GM12878 (cell line): Measurements from ENCODE around the gene CCDC83. TPM values are rescaled to one million over a fixed set of nuclear protein-coding genes. Genes with fewer than 3 reads are reported as not detected.

ENCODE experiments used
- ATAC-seq: fragments of 200-7000 bp; cut with Tn5 transposase; 3 replicates; pipeline ENCODE4 v1.9.1; 2020; ENCODE audit warnings: mild to moderate bottlenecking, moderate library complexity
- BruUV-seq: library from RNA; stranded (reverse); fragments of 400-500 nt; replicated peaks from 2 replicates; lab custom pipeline; 2021; lab: Mats Ljungman, UMichigan
- CTCF ChIA-PET: fragments of 300-600 bp; sonication (Branson Sonifier 250); formaldehyde crosslinking; extraction: SDS; loops from one replicate; lab custom pipeline; 2021; ENCODE audit warnings: inconsistent platforms; lab: Yijun Ruan, JAX
- POLR2A ChIA-PET: fragments of 350-600 bp; formaldehyde crosslinking; extraction: SDS; loops from one replicate; lab custom pipeline; 2021; ENCODE audit warnings: inconsistent platforms; lab: Charles Lee
- RAD21 ChIA-PET: fragments of 300-600 bp; sonication (Branson Sonifier 250); formaldehyde crosslinking; loops from one replicate; lab custom pipeline; 2023; ENCODE audit warnings: antibody characterized with exemption; ENCODE audit not compliant: unreplicated experiment; lab: Charles Lee
- SMC1A ChIA-PET: fragments of 300-600 bp; sonication (Branson Sonifier 250); formaldehyde crosslinking; loops from one replicate; lab custom pipeline; 2023; ENCODE audit not compliant: unreplicated experiment, uncharacterized antibody; lab: Charles Lee
- DNase-seq: peaks from one replicate; pipeline ENCODE4 v3.0.0-alpha.2; 2011; ENCODE audit warnings: low read depth, low spot score
- FAIRE-seq: peaks from 3 replicates; lab custom pipeline; 2011; peaks lifted over from hg19 to GRCh38; lab: Jason Lieb, UNC
- H2AFZ ChIP-seq: 2 replicates; pipeline ENCODE4 v1.6.0; 2011; ENCODE audit warnings: low read depth, low read length, control low read depth; ENCODE audit not compliant: control insufficient read depth
- H3K27ac ChIP-seq: 2 replicates; pipeline ENCODE4 v1.5.1; 2011; ENCODE audit warnings: control low read depth; ENCODE audit not compliant: control insufficient read depth, insufficient read depth
- H3K27me3 ChIP-seq, 2 experiments: replicated peaks in 1 of 2; 2 replicates each; pipeline versions ENCODE4 v1.6.0 to v1.6.1; 2011; ENCODE audit warnings: low read length in 1 of 2; ENCODE audit not compliant: control insufficient read depth in 2 of 2, insufficient read depth in 2 of 2
- H3K36me3 ChIP-seq, 2 experiments: 2 replicates each; pipeline ENCODE4 v1.5.1; 2011; ENCODE audit warnings: low read length in 1 of 2; ENCODE audit not compliant: control insufficient read depth in 2 of 2, insufficient read depth in 2 of 2
- H3K4me1 ChIP-seq: 2 replicates; pipeline ENCODE4 v1.6.1; 2011; ENCODE audit warnings: mild to moderate bottlenecking, low read length, moderate library complexity, mixed read lengths; ENCODE audit not compliant: control insufficient read depth, insufficient read depth
- H3K4me2 ChIP-seq: 2 replicates; pipeline ENCODE4 v1.6.0; 2011; ENCODE audit warnings: control low read depth; ENCODE audit not compliant: control insufficient read depth, insufficient read depth
- H3K4me3 ChIP-seq: fragments of 200-600 bp; sonication (generic); 2 replicates; pipeline ENCODE4 v1.5.1; 2016
- H3K79me2 ChIP-seq: 2 replicates; pipeline ENCODE4 v1.6.0; 2011; ENCODE audit warnings: low read length; ENCODE audit not compliant: control insufficient read depth, insufficient read depth
- H3K9ac ChIP-seq: 2 replicates; pipeline ENCODE4 v1.8.0; 2011; ENCODE audit warnings: low read length, control low read depth, mixed read lengths; ENCODE audit not compliant: control insufficient read depth, insufficient read depth
- H3K9me3 ChIP-seq: replicated peaks from 3 replicates; pipeline ENCODE4 v1.5.1; 2011; ENCODE audit warnings: mild to moderate bottlenecking, low read length; ENCODE audit not compliant: control insufficient read depth, insufficient read depth
- H4K20me1 ChIP-seq: 2 replicates; pipeline ENCODE4 v1.6.0; 2011; ENCODE audit not compliant: control insufficient read depth, insufficient read depth
- BHLHE40 ChIP-seq, 2 experiments: fragments of 450-650 bp in 1 of 2; IDR thresholded peaks; 2 replicates each; pipeline ENCODE4 v1.6.1; 2011 to 2017; ENCODE audit warnings: low read depth in 2 of 2, borderline replicate concordance in 1 of 2, improper control_type of control experiment in 1 of 2, low read length in 1 of 2, mild to moderate bottlenecking in 1 of 2
- HCFC1 ChIP-seq: fragments of 150-350 bp; IDR thresholded peaks from 2 replicates; pipeline ENCODE4 v1.6.1; 2014; ENCODE audit warnings: low read length
- POLR2A ChIP-seq: IDR thresholded peaks from 2 replicates; pipeline ENCODE4 v1.6.1; 2011; ENCODE audit warnings: low read depth, mild to moderate bottlenecking, low read length
- RELA ChIP-seq: fragments of 450-650 bp; IDR thresholded peaks from 2 replicates; pipeline ENCODE4 v1.8.0; 2014; ENCODE audit warnings: borderline replicate concordance; ENCODE audit not compliant: partially characterized antibody
- TARDBP ChIP-seq: IDR thresholded peaks from 2 replicates; pipeline ENCODE4 v1.6.1; 2016; ENCODE audit warnings: borderline replicate concordance
- WGBS: methylation state at CpG from one replicate; pipeline ENCODE4 v1.1.6; 2016; ENCODE audit warnings: low lambda C conversion rate; ENCODE audit not compliant: insufficient replicate concordance, insufficient coverage; ENCODE audit errors: missing lambda C conversion rate; 5-methylcytosine and 5-hydroxymethylcytosine counted together
- in situ Hi-C: fragments of 300-500 bp; cut with MboI; formaldehyde crosslinking; loops from 9 replicates; pipeline ENCODE4 v1.14.3; 2018; ENCODE audit warnings: mixed read lengths
- intact Hi-C: fragments of 100-400 bp; cut with micrococcal nuclease; formaldehyde crosslinking; loops from one replicate; pipeline ENCODE4 v1.14.2; 2022; ENCODE audit not compliant: unreplicated experiment
- polyA plus RNA-seq, 11 experiments: library from polyadenylated mRNA; depleted of rRNA in 4 of 11; unstranded in 6 of 11; stranded (reverse) in 5 of 11; fragments of >200 nt; fragmentation: Nextera tagmentation in 4 of 11; fragmentation: Illumina TruSeq in 1 of 11; extraction: Ambion mirVana in 4 of 11; extraction: Trizol in 1 of 11; gene quantifications; 1 replicate in 1 of 11; 2 replicates in 10 of 11; pipeline versions ENCODE4 v1.2.1 to v1.2.3, GENCODE V29; 2011 to 2016; ENCODE audit warnings: inconsistent platforms in 2 of 11, missing spikeins in 2 of 11, low read depth in 1 of 11
- total RNA-seq, 4 experiments: library from RNA; depleted of rRNA in 3 of 4; stranded (reverse); fragments of >200 nt in 3 of 4; fragmentation: Illumina TruSeq in 1 of 4; extraction: Trizol in 1 of 4; gene quantifications; 2 replicates each; pipeline versions ENCODE4 v1.2.1 to v1.2.3, GENCODE V29; 2013 to 2021
- TF ChIP-seq, protein P1 (sequence below): IDR thresholded peaks from 2 replicates; pipeline ENCODE4 v1.6.1; 2011; ENCODE audit warnings: borderline replicate concordance, low read depth, mild to moderate bottlenecking, moderate library complexity, low read length; ENCODE audit not compliant: insufficient read depth, poor library complexity, severe bottlenecking

Gene CCDC83
- total and polyA plus RNA-seq, 10 of the 15 experiments (the other 5 are each of a cell fraction or from before 2014, with no cell fraction given) = not detected

- DNase-seq = no peak
- no peak for TF ChIP-seq TARDBP
- TF ChIP-seq RELA = no peak
- no peak for TF ChIP-seq HCFC1
- no peak for TF ChIP-seq BHLHE40 (IDR thresholded peaks at IDR 0.05; ENCODE audit: borderline replicate concordance in 1 of 2, low read depth in 2 of 2, low read length in 1 of 2)
- TF ChIP-seq POLR2A = no peak
- TF ChIP-seq, protein P1, sequence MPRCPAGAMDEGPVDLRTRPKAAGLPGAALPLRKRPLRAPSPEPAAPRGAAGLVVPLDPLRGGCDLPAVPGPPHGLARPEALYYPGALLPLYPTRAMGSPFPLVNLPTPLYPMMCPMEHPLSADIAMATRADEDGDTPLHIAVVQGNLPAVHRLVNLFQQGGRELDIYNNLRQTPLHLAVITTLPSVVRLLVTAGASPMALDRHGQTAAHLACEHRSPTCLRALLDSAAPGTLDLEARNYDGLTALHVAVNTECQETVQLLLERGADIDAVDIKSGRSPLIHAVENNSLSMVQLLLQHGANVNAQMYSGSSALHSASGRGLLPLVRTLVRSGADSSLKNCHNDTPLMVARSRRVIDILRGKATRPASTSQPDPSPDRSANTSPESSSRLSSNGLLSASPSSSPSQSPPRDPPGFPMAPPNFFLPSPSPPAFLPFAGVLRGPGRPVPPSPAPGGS = no peak
- Histone ChIP-seq H3K4me2 (no peak overlapping the region), H3K79me2 (no peaks in the 10 kb centered on the region), H3K4me3 (no peak overlapping the region), H3K9me3 (no peaks in the 10 kb centered on the region; the same call in 2 of the 3 replicates), H3K9ac (no peak overlapping the region), H3K27ac (no peak overlapping the region), H3K4me1 (no peaks in the 10 kb centered on the region), H4K20me1 (no peaks in the 10 kb centered on the region), H2AFZ (no peak overlapping the region), H3K36me3 (no peaks in the 10 kb centered on the region), H3K27me3 (no peaks in the 10 kb centered on the region)
- ChIA-PET RAD21 (no interaction called here), CTCF (no interaction called here), SMC1A (no interaction called here), POLR2A (no interaction called here)
- WGBS = 63% methylated on average over 11 of the region's 11 CpGs
- no peak for FAIRE-seq
- intact Hi-C loops = no loop called here
- in situ Hi-C loops = no loop called here
- ATAC-seq = no peak
- no TSS peak for BruUV-seq
Observed at GRCh38 chr11:85930879-85931366, 75.7 kb downstream of the CCDC83 start.
